Heart right ventricle (tissue), 16 donors: Measurements from ENCODE around the gene RHBDL2. TPM values are rescaled to one million over a fixed set of nuclear protein-coding genes. Genes with fewer than 3 reads are reported as not detected.

ENCODE experiments used
- ATAC-seq, 8 donors: fragments of 200-7000 bp; cut with Tn5 transposase; one replicate each; pipeline ENCODE4 v1.9.1; 2020; ENCODE audit warnings: mild to moderate bottlenecking in 8 of 8, moderate library complexity in 8 of 8, moderate number of reproducible peaks in 1 of 8
- DNase-seq, 2 donors: peaks; one replicate each; pipeline ENCODE4 v3.0.0-alpha.2; 2020
- H3K27ac ChIP-seq, 10 donors: fragments of 200-600 bp; sonication (generic) in 2 of 10; one replicate each; pipeline versions ENCODE4 v1.5.0 to v1.8.0; 2020 to 2022; ENCODE audit warnings: mild to moderate bottlenecking in 3 of 10
- H3K27me3 ChIP-seq, 7 donors: fragments of 200-600 bp; one replicate each; pipeline ENCODE4 v1.8.0; 2021 to 2022; ENCODE audit warnings: mild to moderate bottlenecking in 2 of 7
- H3K36me3 ChIP-seq, 9 donors: fragments of 200-600 bp; sonication (generic) in 1 of 9; one replicate each; pipeline versions ENCODE4 v1.5.0 to v1.8.0; 2020 to 2022; ENCODE audit warnings: mild to moderate bottlenecking in 2 of 9
- H3K4me1 ChIP-seq, 9 donors: fragments of 200-600 bp; sonication (generic) in 1 of 9; one replicate each; pipeline versions ENCODE4 v1.5.0 to v1.8.0; 2020 to 2022; ENCODE audit warnings: mild to moderate bottlenecking in 4 of 9
- H3K4me3 ChIP-seq, 10 donors: fragments of 200-600 bp; sonication (generic) in 2 of 10; one replicate each; pipeline versions ENCODE4 v1.5.0 to v1.8.0; 2020 to 2022; ENCODE audit warnings: mild to moderate bottlenecking in 7 of 10, moderate library complexity in 2 of 10
- H3K9me3 ChIP-seq, 11 donors: fragments of 200-600 bp in 10 of 11; sonication (generic) in 2 of 11; one replicate each; pipeline versions ENCODE4 v1.5.0 to v1.8.0; 2013 to 2022; ENCODE audit warnings: mild to moderate bottlenecking in 2 of 11, control low read depth in 1 of 11, moderate library complexity in 1 of 11
- WGBS, 2 donors: extraction: QIAGEN DNeasy Blood & Tissue Kit; methylation state at CpG; one replicate each; pipeline ENCODE4 v1.1.7; 2013; ENCODE audit warnings: inconsistent platforms in 1 of 2; 5-methylcytosine and 5-hydroxymethylcytosine counted together
- intact Hi-C, 10 donors: fragments of 100-400 bp; cut with DNase I; formaldehyde crosslinking; loops; one replicate each; pipeline versions ENCODE4 v1.11.1 to v1.14.2; 2022
- polyA plus RNA-seq, 2 donors: library from polyadenylated mRNA; stranded (reverse); fragments of 200-250 nt; gene quantifications; one replicate each; pipeline ENCODE4 v1.2.3, GENCODE V29; 2013
- total RNA-seq, 10 donors: library from RNA; stranded (reverse); fragmentation: NEBNext Ultra II Directional in 3 of 10; extraction: Animal tissue kit (Norgen Biotek cat#: 25700) in 3 of 10; gene quantifications; one replicate each; pipeline versions ENCODE4 v1.2.1 to v1.2.4, GENCODE V29; 2021 to 2023
- TF ChIP-seq, protein P1 (sequence below), 9 donors: fragments of 200-600 bp; sonication (generic) in 2 of 9; IDR thresholded peaks; one replicate each; pipeline versions ENCODE4 v1.5.0 to v1.8.0; 2021 to 2022; ENCODE audit warnings: antibody characterized with exemption in 9 of 9, mild to moderate bottlenecking in 5 of 9, moderate library complexity in 1 of 9
- donor health status: Arrhythmogenic right ventricular cardiomyopathy.
- donor health status: ischemic (EF 13 %, LVEDD 7.1; RV severe dilation, severe dysfunction).
- donor health status: healthy with polysubstance abuse.
- donor health status: DM: no; HTN: yes; CAD: no.
- donor health status: DM: no; HTN: no; CAD: no.
- donor health status: ischemic (EF 25% LVEDD 6.9; RV normal size, moderate dysfunction).
- donor health status: ischemic (EF 25% LVEDD 5.7; RV mildly dilated, moderate dysfunction).
- donor health status: healthy.
- donor health status: DM: yes; HTN: yes; CAD: no.
- donor health status: Ischemic cardiomyopathy.
- donor health status: ischemic (EF 35%, LVEDD 5.7; RV mildly dilated, moderate dysfunction).
- donor health status: nonischemic (EF 11% LVEDD 7.7; RV severe dilation, severe dysfunction).
- donor health status: DM: yes; HTN: yes; CAD: no.
- donor health status: PGD.
- donor health status: ischemic (EF 29% LVEDD 5.4; RV normal size, mild dysfunction).
- donor health status: nonischemic (EF 23%, LVEDD 6.1; RV moderate dilation, normal function).

Gene RHBDL2
- total and polyA plus RNA-seq, 12 donors = 0.11 to 0.51 (median 0.34) TPM; not detected in 8

- Histone ChIP-seq H3K27me3 (no peaks in the 10 kb centered on the region), H3K36me3 (peaks cover 0 to 10% (median 0%) of the 10 kb centered on the region in 9 donors), H3K4me1 (no peaks in the 10 kb centered on the region), H3K4me3 (no peak overlapping the region), H3K27ac (no peak overlapping the region), H3K9me3 (no peaks in the 10 kb centered on the region)
- 89 to 92% methylated on average over 1 of the region's 1 CpG for WGBS, 2 donors
- no peak for ATAC-seq
- TF ChIP-seq, protein P1, sequence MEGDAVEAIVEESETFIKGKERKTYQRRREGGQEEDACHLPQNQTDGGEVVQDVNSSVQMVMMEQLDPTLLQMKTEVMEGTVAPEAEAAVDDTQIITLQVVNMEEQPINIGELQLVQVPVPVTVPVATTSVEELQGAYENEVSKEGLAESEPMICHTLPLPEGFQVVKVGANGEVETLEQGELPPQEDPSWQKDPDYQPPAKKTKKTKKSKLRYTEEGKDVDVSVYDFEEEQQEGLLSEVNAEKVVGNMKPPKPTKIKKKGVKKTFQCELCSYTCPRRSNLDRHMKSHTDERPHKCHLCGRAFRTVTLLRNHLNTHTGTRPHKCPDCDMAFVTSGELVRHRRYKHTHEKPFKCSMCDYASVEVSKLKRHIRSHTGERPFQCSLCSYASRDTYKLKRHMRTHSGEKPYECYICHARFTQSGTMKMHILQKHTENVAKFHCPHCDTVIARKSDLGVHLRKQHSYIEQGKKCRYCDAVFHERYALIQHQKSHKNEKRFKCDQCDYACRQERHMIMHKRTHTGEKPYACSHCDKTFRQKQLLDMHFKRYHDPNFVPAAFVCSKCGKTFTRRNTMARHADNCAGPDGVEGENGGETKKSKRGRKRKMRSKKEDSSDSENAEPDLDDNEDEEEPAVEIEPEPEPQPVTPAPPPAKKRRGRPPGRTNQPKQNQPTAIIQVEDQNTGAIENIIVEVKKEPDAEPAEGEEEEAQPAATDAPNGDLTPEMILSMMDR (IDR thresholded peaks at IDR 0.05) = no peak
- intact Hi-C loops = no loop called here
- no peak for DNase-seq
Observed at GRCh38 chr1:38891753-38892152, 49.9 kb downstream of the RHBDL2 start.

GRCh38 chr1:38889589-38889988, 52.0 kb downstream of the RHBDL2 start:
- Histone ChIP-seq H3K9me3 (no peaks in the 10 kb centered on the region), H3K36me3 (peaks cover 0 to 10% (median 0%) of the 10 kb centered on the region in 9 donors), H3K27ac (no peak overlapping the region), H3K4me1 (no peaks in the 10 kb centered on the region), H3K27me3 (no peaks in the 10 kb centered on the region), H3K4me3 (no peak overlapping the region)
- ATAC-seq (no peak), DNase-seq (no peak)
- TF ChIP-seq, protein P1 (IDR thresholded peaks at IDR 0.05) = no peak
- intact Hi-C loops = no loop called here
- 74 to 75% methylated on average over 5 of the region's 5 CpGs for WGBS, 2 donors

DNA sequence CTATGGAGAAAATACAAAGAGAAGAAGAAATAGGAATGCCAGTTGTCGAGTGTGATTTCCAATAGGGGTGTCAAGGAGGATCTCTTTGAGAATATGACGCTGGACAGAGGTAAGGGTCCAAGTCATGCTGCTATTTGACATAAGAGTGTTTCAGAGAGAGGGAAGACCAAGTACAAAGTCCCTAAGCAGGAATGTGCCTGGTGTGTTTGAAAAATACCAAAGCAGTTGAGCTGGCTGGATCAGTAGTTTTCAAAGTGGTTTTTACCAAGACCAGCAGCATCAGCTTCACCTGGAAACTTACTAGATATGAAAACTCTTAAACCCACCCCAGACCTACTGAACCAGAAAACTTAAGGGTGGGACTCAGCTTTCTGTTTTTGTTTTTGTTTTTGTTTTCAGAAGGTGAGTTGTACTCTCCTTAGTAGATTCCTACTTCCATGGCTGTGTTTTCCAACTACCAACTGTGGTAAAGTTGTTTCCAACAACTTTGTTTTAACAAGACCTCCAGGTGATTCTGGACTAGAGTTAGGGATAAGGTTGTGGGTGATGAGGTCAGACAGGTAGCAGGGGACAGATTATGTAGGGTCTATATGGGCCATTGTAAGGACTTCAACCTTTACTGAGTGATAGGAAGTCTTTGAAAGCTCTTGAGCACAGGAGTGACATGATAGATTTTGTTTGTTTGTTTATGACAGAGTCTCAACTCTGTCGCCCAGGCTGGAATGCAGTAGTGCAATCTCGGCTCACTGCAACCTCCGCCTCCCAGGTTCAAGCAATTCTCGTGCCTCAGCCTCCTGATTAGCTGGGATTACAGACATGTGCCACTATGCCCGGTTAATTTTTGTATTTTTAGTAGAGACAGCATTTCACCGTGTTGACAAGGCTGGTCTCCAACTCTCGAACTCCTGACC, 53.0 kb downstream of the RHBDL2 start:
- no peak overlapping the region for H3K27ac ChIP-seq
- H3K9me3 ChIP-seq = no peaks in the 10 kb centered on the region
- intact Hi-C loops = no loop called here
- DNase-seq = no peak
- H3K4me1 ChIP-seq = no peaks in the 10 kb centered on the region
- TF ChIP-seq, protein P1 (IDR thresholded peaks at IDR 0.05) = no peak
- H3K4me3 ChIP-seq = no peak overlapping the region
- WGBS, 2 donors = 88 to 91% methylated on average over 9 of the region's 9 CpGs
- H3K36me3 ChIP-seq = peaks cover 0 to 10% (median 0%) of the 10 kb centered on the region in 9 donors
- ATAC-seq = no peak
- no peaks in the 10 kb centered on the region for H3K27me3 ChIP-seq

DNA sequence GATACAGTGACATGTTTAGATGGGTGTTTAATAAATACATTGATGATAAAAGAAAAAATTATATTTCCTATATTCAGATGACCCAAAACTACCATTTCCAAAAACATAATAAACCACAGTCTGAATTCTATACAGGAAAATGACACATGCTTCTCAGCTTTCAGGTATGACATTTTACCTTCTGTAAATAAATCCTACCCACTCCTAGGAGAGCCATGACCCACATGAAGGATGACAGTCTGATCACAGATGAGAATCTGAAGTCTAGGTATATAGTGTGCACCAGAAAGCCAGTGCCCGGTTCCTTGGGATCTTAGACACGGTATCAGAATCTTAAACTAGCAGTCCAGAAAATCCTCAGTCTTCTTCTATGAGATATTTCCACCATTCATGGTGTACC, 56.5 kb downstream of the RHBDL2 start:
- H3K36me3 ChIP-seq = peaks cover 0 to 5% (median 0%) of the 10 kb centered on the region in 9 donors
- TF ChIP-seq, protein P1 (IDR thresholded peaks at IDR 0.05) = no peak
- H3K4me3 ChIP-seq = no peak overlapping the region
- 97 to 100% methylated on average over 2 of the region's 2 CpGs for WGBS, 2 donors
- H3K4me1 ChIP-seq = peaks cover 0 to 7% (median 0%) of the 10 kb centered on the region in 9 donors
- H3K27ac ChIP-seq = no peak overlapping the region
- H3K27me3 ChIP-seq = no peaks in the 10 kb centered on the region
- intact Hi-C loops = no loop called here
- ATAC-seq (no peak), DNase-seq (no peak)
- H3K9me3 ChIP-seq = no peaks in the 10 kb centered on the region
